Measurements from ENCODE around the gene OR52E4. TPM values are rescaled to one million over a fixed set of nuclear protein-coding genes. Genes with fewer than 3 reads are reported as not detected.

The OR52E4 gene
- total RNA-seq, 4 donors from 2014 or later, result not detected

- Histone ChIP-seq H3K4me1 (no peaks in the 10 kb centered on the region), H3K4me3 (no peak within 1 kb of the TSS), H3K36me3 (no peaks in the 10 kb centered on the region), H3K27ac (no peak within 1 kb of the TSS), H3K9me3 (no peaks in the 10 kb centered on the region), H3K27me3 (no peaks in the 10 kb centered on the region)
- WGBS, 2 donors, result 93 to 96% methylated on average over 3 of the region's 3 CpGs
- DNase-seq (ENCODE audit: low spot score in 2 of 2), result no peak
- TF ChIP-seq CTCF (IDR thresholded peaks at IDR 0.05) (no peak), POLR2A (IDR thresholded peaks at IDR 0.05) (no peak), EP300 (IDR thresholded peaks at IDR 0.05) (no peak)
These were observed 12.5 kb downstream of the OR52E4 start, which contains the start of gene OR52E5 for GRCh38 chr11:5892908-5893307. Gene OR52E5, plus strand, starts transcription at chr11:5893208. Its CDS starts 7,569 bp downstream, at chr11:5900777.

DNA sequence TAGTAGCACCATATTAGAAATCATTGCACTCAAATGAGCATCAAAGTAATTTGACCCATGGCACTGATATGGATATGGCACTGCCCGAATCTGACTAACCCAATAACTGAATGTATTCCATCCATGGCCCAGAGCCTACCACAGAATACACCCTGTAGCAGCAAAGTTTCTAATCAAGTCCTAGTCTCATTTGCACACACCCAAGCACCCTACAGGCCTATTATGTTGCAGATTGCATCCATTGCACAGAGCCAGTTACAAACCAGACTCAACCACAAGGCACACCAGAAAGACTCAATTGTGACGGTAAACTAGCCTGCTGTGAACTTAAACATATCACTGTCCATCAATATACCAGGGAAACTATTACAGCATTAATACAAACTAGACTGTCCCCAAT, 19.1 kb downstream of the OR52E4 start:
- no peaks in the 10 kb centered on the region for H3K4me1 ChIP-seq
- H3K36me3 ChIP-seq, result no peaks in the 10 kb centered on the region
- no peak overlapping the region for H3K27ac ChIP-seq
- no peak for TF ChIP-seq POLR2A (IDR thresholded peaks at IDR 0.05)
- no peak for TF ChIP-seq CTCF (IDR thresholded peaks at IDR 0.05)
- no peak for TF ChIP-seq EP300 (IDR thresholded peaks at IDR 0.05)
- no peak for DNase-seq (ENCODE audit: low spot score in 2 of 2)
- no peak overlapping the region for H3K4me3 ChIP-seq
- WGBS, 2 donors, result 81 to 86% methylated on average over 2 of the region's 2 CpGs
- no peaks in the 10 kb centered on the region for H3K27me3 ChIP-seq
- H3K9me3 ChIP-seq, result no peaks in the 10 kb centered on the region

GRCh38 chr11:5910540-5910939, 30.1 kb downstream of the OR52E4 start:
- H3K27ac ChIP-seq, result no peak overlapping the region
- no peak overlapping the region for H3K4me3 ChIP-seq
- 64 to 65% methylated on average over 2 of the region's 2 CpGs for WGBS, 2 donors
- TF ChIP-seq EP300 (IDR thresholded peaks at IDR 0.05) (no peak), POLR2A (IDR thresholded peaks at IDR 0.05) (no peak), CTCF (IDR thresholded peaks at IDR 0.05) (no peak)
- no peak for DNase-seq (ENCODE audit: low spot score in 2 of 2)
- no peaks in the 10 kb centered on the region for H3K27me3 ChIP-seq
- peaks cover 0 to 13% (median 0%) of the 10 kb centered on the region in 4 donors for H3K9me3 ChIP-seq
- no peaks in the 10 kb centered on the region for H3K4me1 ChIP-seq
- H3K36me3 ChIP-seq, result no peaks in the 10 kb centered on the region

- TF ChIP-seq POLR2A (IDR thresholded peaks at IDR 0.05) (no peak), EP300 (IDR thresholded peaks at IDR 0.05) (no peak), CTCF (IDR thresholded peaks at IDR 0.05) (no peak)
- no peaks in the 10 kb centered on the region for H3K4me1 ChIP-seq
- peaks cover 0 to 30% (median 0%) of the 10 kb centered on the region in 4 donors for H3K9me3 ChIP-seq
- H3K27me3 ChIP-seq, result no peaks in the 10 kb centered on the region
- no peak overlapping the region for H3K4me3 ChIP-seq
- WGBS, 2 donors, result 73 to 81% methylated on average over 2 of the region's 2 CpGs
- H3K27ac ChIP-seq, result no peak overlapping the region
- no peaks in the 10 kb centered on the region for H3K36me3 ChIP-seq
- no peak for DNase-seq (ENCODE audit: low spot score in 2 of 2)
These were observed 42.5 kb downstream of the OR52E4 start for GRCh38 chr11:5922749-5923426.

DNA sequence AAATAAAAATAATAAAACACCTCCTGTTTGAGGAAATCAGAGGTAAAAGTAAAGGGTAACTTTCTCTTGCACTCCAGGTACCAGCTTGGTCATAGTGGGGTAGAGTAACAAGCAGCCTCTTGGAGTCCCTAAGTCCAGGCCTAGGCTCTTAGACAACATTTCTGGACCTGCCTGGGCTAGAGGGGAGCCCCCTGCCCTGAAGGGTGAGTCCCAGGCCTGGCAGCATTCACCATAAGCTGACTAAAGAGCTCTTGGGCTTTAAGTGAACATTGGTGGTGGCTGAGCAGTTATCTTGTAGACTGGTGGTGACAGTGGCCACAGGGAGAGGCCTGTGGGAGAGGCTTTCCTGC, 43.0 kb downstream of the OR52E4 start:
- Histone ChIP-seq H3K4me3 (no peak overlapping the region), H3K4me1 (no peaks in the 10 kb centered on the region), H3K9me3 (peaks cover 0 to 35% (median 0%) of the 10 kb centered on the region in 4 donors), H3K36me3 (no peaks in the 10 kb centered on the region), H3K27ac (no peak overlapping the region), H3K27me3 (no peaks in the 10 kb centered on the region)
- TF ChIP-seq CTCF (IDR thresholded peaks at IDR 0.05), result no peak
- no peak for DNase-seq (ENCODE audit: low spot score in 2 of 2)

All from tibial nerve (tissue), 4 donors.